Ascending aorta (tissue), 2 donors: Measurements from ENCODE around the gene SPACA1. TPM values are rescaled to one million over a fixed set of nuclear protein-coding genes. Genes with fewer than 3 reads are reported as not detected.

Experiments used
- DNase-seq, 2 donors: peaks; one replicate each; pipeline ENCODE4 v3.0.0-alpha.2; 2019; ENCODE audit warnings: low spot score in 2 of 2
- H3K27ac ChIP-seq, 2 donors: fragments of 200-600 bp; sonication (generic); one replicate each; pipeline ENCODE4 v1.5.1; 2016 to 2017; ENCODE audit warnings: mild to moderate bottlenecking in 1 of 2
- H3K27me3 ChIP-seq: fragments of 200-600 bp; sonication (generic); one replicate; pipeline ENCODE4 v1.5.1; 2017
- H3K36me3 ChIP-seq, 2 donors: fragments of 200-600 bp; sonication (generic); one replicate each; pipeline ENCODE4 v1.5.1; 2016
- H3K4me1 ChIP-seq, 2 donors: fragments of 200-600 bp; sonication (generic); one replicate each; pipeline ENCODE4 v1.5.1; 2016 to 2017; ENCODE audit warnings: mild to moderate bottlenecking in 1 of 2
- H3K4me3 ChIP-seq, 2 donors: fragments of 200-600 bp; sonication (generic); one replicate each; pipeline ENCODE4 v1.5.1; 2016 to 2017; ENCODE audit warnings: mild to moderate bottlenecking in 1 of 2
- H3K9me3 ChIP-seq, 2 donors: fragments of 200-600 bp; sonication (generic); one replicate each; pipeline ENCODE4 v1.5.1; 2016
- intact Hi-C: fragments of 100-400 bp; cut with DNase I; formaldehyde crosslinking; loops from one replicate; pipeline ENCODE4 v1.15.1; 2023
- total RNA-seq: library from RNA; depleted of rRNA; stranded (reverse); fragments of >200 nt; gene quantifications from one replicate; pipeline ENCODE4 v1.1.0, GENCODE V29; 2016
- TF ChIP-seq, protein P1 (sequence below), 3 experiments: fragments of 200-600 bp in 2 of 3; fragments of 450-650 bp in 1 of 3; sonication (generic) in 2 of 3; IDR thresholded peaks; one replicate each; pipeline ENCODE4 v1.5.1; 2016 to 2019; ENCODE audit warnings: antibody characterized with exemption in 3 of 3, mild to moderate bottlenecking in 1 of 3, moderate library complexity in 1 of 3

Gene SPACA1
- total RNA-seq, 1 donor from 2014 or later: not detected

DNA sequence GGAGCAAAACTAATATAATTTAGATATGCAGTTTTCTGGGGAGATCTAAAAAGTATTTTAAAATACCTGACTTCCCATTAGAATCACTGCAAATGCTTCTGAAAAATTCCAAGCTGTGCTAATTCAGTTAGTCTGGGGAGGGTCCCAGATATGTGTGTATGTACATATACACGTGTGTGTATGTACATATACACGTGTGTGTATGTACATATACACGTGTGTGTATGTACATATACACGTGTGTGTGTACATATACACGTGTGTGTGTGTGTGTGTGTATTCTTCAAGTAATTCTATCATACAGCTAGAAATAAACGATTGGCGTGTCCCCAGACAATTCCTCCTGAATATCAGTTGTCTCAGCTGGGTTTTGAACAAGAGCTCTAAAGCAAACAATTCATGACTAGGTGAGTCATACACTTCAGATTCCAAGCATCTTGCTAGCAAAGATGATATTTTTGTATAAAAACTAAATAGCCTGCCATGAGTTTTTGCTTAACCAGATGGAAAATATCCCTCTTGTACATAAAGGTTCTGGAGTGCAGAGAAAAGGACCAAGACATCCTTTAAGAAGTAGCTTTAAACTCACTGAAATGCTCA lies 58.2 kb downstream of the SPACA1 start:
- Histone ChIP-seq H3K4me1 (no peaks in the 10 kb centered on the region), H3K4me3 (no peak overlapping the region), H3K9me3 (no peaks in the 10 kb centered on the region), H3K36me3 (no peaks in the 10 kb centered on the region), H3K27ac (no peak overlapping the region), H3K27me3 (no peaks in the 10 kb centered on the region)
- intact Hi-C loops: no loop called here
- TF ChIP-seq, protein P1, sequence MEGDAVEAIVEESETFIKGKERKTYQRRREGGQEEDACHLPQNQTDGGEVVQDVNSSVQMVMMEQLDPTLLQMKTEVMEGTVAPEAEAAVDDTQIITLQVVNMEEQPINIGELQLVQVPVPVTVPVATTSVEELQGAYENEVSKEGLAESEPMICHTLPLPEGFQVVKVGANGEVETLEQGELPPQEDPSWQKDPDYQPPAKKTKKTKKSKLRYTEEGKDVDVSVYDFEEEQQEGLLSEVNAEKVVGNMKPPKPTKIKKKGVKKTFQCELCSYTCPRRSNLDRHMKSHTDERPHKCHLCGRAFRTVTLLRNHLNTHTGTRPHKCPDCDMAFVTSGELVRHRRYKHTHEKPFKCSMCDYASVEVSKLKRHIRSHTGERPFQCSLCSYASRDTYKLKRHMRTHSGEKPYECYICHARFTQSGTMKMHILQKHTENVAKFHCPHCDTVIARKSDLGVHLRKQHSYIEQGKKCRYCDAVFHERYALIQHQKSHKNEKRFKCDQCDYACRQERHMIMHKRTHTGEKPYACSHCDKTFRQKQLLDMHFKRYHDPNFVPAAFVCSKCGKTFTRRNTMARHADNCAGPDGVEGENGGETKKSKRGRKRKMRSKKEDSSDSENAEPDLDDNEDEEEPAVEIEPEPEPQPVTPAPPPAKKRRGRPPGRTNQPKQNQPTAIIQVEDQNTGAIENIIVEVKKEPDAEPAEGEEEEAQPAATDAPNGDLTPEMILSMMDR (IDR thresholded peaks at IDR 0.05): no peak
- no peak for DNase-seq

DNA sequence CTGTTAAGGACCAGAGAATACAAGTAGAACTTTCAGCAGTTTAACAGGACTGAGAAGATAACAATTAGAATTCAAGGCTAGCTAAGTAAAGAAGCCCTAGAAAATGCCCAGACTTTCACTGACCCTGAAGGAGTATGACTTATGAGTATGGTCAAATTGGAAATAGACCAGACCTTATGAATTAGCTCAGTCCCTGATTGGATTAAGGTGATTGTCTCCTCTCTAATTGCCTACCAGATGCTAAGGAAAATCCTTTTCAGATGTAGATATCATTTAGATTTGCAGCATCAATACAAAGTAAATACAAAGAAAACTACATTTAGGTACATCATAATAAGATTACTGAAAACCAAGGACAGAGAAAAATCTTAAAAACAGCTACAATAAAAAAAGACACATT lies 59.6 kb downstream of the SPACA1 start:
- H3K27ac ChIP-seq: no peak overlapping the region
- DNase-seq: no peak
- no peaks in the 10 kb centered on the region for H3K36me3 ChIP-seq
- intact Hi-C loops: no loop called here
- H3K4me1 ChIP-seq: no peaks in the 10 kb centered on the region
- no peak overlapping the region for H3K4me3 ChIP-seq
- no peaks in the 10 kb centered on the region for H3K9me3 ChIP-seq
- no peaks in the 10 kb centered on the region for H3K27me3 ChIP-seq
- TF ChIP-seq, protein P1 (IDR thresholded peaks at IDR 0.05): no peak

DNA sequence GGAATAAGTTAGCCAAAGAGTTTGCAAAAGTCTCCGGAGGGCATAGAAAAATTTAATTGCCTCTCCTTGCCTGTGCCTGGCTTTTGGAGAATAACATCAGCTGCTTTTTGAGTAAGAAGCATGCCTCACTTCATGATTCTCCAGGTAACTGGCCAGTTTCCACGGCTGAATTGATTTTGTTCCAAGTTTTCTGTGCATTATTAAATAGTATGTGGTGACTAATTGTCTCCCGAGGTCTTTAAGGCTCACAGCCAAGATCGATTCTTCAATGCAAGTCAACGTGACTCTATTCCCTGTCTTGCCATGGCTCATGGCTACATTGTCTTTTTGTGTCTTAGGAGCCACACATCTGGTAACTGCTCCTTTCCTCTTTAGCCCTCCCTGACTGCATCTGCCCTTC lies 64.3 kb downstream of the SPACA1 start:
- no peaks in the 10 kb centered on the region for H3K27me3 ChIP-seq
- intact Hi-C loops: no loop called here
- H3K4me3 ChIP-seq: no peak overlapping the region
- no peaks in the 10 kb centered on the region for H3K9me3 ChIP-seq
- H3K4me1 ChIP-seq: no peaks in the 10 kb centered on the region
- H3K27ac ChIP-seq: no peak overlapping the region
- H3K36me3 ChIP-seq: no peaks in the 10 kb centered on the region
- TF ChIP-seq, protein P1 (IDR thresholded peaks at IDR 0.05): no peak
- DNase-seq: no peak

DNA sequence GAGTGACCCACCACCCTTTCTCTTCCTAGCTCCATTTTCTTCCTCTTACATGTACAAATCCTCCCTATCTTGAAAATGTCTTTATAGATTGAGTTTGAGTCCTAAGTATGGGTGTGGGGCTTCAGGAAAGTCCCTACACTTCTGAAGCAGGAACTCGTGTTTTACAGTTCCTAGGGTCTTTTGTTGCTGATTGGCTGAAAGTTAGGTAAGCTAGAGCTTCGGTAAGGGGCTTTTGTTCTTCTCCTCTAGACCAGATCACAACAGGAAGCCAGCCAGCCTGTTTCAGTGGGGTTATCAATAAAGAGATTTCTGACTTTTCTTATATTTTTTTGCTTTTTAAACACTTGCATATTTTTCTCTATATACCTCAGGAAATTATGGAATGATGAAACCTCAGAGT lies 67.2 kb downstream of the SPACA1 start:
- H3K27ac ChIP-seq: no peak overlapping the region
- no peaks in the 10 kb centered on the region for H3K9me3 ChIP-seq
- H3K4me3 ChIP-seq: no peak overlapping the region
- TF ChIP-seq, protein P1 (IDR thresholded peaks at IDR 0.05): no peak
- no peaks in the 10 kb centered on the region for H3K36me3 ChIP-seq
- no peak for DNase-seq
- intact Hi-C loops: no loop called here
- H3K4me1 ChIP-seq: no peaks in the 10 kb centered on the region
- H3K27me3 ChIP-seq: no peaks in the 10 kb centered on the region

DNA sequence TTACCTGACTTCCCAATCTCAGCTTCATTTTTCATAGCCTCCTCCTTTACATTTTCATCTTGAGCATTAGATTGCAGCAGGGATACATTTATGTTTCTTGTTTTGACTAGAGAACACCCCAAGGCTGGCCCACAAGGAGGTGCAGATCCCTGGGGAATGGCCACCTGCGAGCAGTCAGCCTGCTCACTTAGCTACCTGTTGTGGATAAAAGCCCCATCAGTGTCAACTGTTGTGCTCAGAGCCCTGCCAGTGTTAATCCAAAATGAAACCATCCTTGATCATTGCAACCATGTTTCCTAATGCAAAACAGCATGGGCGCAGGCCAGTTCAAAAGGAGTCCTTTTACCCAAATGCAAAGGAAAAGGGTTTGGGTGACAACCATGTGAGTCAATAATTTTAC lies 67.7 kb downstream of the SPACA1 start:
- Histone ChIP-seq H3K27me3 (no peaks in the 10 kb centered on the region), H3K9me3 (no peaks in the 10 kb centered on the region), H3K36me3 (no peaks in the 10 kb centered on the region), H3K4me3 (no peak overlapping the region), H3K27ac (no peak overlapping the region), H3K4me1 (no peaks in the 10 kb centered on the region)
- TF ChIP-seq, protein P1 (IDR thresholded peaks at IDR 0.05): no peak
- intact Hi-C loops: no loop called here
- DNase-seq: no peak

DNA sequence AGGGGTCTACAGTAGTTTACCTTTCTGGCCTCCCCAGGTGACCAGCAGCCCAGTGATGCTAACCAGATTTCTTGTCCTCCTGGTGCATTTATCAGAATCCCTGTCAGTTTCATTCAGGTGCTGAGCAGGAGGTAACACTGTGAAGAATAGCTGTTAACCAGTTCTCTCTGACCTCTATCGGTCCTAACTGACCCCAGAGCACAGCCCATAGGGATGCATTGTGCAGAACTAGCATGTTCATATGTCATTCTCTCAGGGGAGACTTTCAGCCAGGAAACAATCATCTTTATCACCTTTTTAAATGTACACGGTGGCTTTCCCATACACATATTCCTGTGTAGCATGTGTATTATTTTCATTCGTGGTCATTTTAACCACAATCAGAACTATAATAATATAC lies 68.6 kb downstream of the SPACA1 start:
- Histone ChIP-seq H3K27ac (no peak overlapping the region), H3K4me3 (no peak overlapping the region), H3K4me1 (no peaks in the 10 kb centered on the region), H3K36me3 (no peaks in the 10 kb centered on the region), H3K27me3 (no peaks in the 10 kb centered on the region), H3K9me3 (no peaks in the 10 kb centered on the region)
- no peak for DNase-seq
- intact Hi-C loops: no loop called here
- TF ChIP-seq, protein P1 (IDR thresholded peaks at IDR 0.05): no peak
